GM19023 (cell line): ENCODE data around the gene PTPRU.

Experiments
- ATAC-seq: cut with Tn5 transposase; IDR thresholded peaks from one replicate; pipeline ENCODE4 v1.9.1; 2021; ENCODE audit warnings: mild to moderate bottlenecking, moderate library complexity; ENCODE audit not compliant: unreplicated experiment

The PTPRU gene

GRCh38 chr1:29327223-29327935, 91.1 kb downstream of the PTPRU start:
- ATAC-seq, result no peak

- no peak for ATAC-seq
These were observed 92.9 kb downstream of the PTPRU start for GRCh38 chr1:29329022-29329775.

- no peak for ATAC-seq
These were observed 93.8 kb downstream of the PTPRU start for GRCh38 chr1:29330089-29330488.

- no peak for ATAC-seq
These were observed 94.5 kb downstream of the PTPRU start for GRCh38 chr1:29330856-29331255.

- no peak for ATAC-seq
These were observed 95.0 kb downstream of the PTPRU start for GRCh38 chr1:29331309-29331708.

- ATAC-seq, result no peak
These were observed 95.4 kb downstream of the PTPRU start for GRCh38 chr1:29331729-29332128.

- no peak for ATAC-seq
These were observed 95.9 kb downstream of the PTPRU start for GRCh38 chr1:29332204-29332603.

- no peak for ATAC-seq
These were observed 96.7 kb downstream of the PTPRU start for GRCh38 chr1:29333008-29333407.

- ATAC-seq, result no peak
These were observed 99.3 kb downstream of the PTPRU start for GRCh38 chr1:29335573-29335972.

- ATAC-seq, result no peak
These were observed 102.7 kb downstream of the PTPRU start for GRCh38 chr1:29338908-29339575.

GRCh38 chr1:29341936-29342335, 105.6 kb downstream of the PTPRU start:
- ATAC-seq, result no peak

- ATAC-seq, result no peak
These were observed 106.0 kb downstream of the PTPRU start for GRCh38 chr1:29342351-29342750.

- ATAC-seq, result no peak
These were observed 106.7 kb downstream of the PTPRU start for GRCh38 chr1:29342983-29343382.

- no peak for ATAC-seq
These were observed 107.2 kb downstream of the PTPRU start for GRCh38 chr1:29343476-29343875.

- ATAC-seq, result no peak
These were observed 107.6 kb downstream of the PTPRU start for GRCh38 chr1:29343908-29344307.

GRCh38 chr1:29344336-29344735, 108.0 kb downstream of the PTPRU start:
- no peak for ATAC-seq

- ATAC-seq, result no peak
These were observed 110.3 kb downstream of the PTPRU start for GRCh38 chr1:29346576-29346975.

- ATAC-seq, result no peak
These were observed 113.7 kb downstream of the PTPRU start for GRCh38 chr1:29349871-29350491.

GRCh38 chr1:29352719-29353420, 116.5 kb downstream of the PTPRU start:
- no peak for ATAC-seq

GRCh38 chr1:29354511-29355098, 118.3 kb downstream of the PTPRU start:
- ATAC-seq, result no peak
